ENCODE measurements around the gene ATP8A2. TPM values are rescaled to one million over a fixed set of nuclear protein-coding genes. Genes with fewer than 3 reads are reported as not detected.
"Not testable (repeated sequence)": the region's sequence is repeated elsewhere in the genome, so short reads cannot be mapped to it uniquely, and the experiment has no call there.

The ATP8A2 gene
- total RNA-seq, 1 donor from 2014 or later = 1.3 TPM

GRCh38 chr13:26061256-26061655, 689.5 kb downstream of the ATP8A2 start:
- DNase-seq (ENCODE audit: low read depth) = no peak
- TF ChIP-seq CTCF (IDR thresholded peaks at IDR 0.05; ENCODE audit: insufficient read depth, low read depth, low read length) (no peak), EZH2 (IDR thresholded peaks at IDR 0.05; ENCODE audit: insufficient read depth, low read length) (no peak)

GRCh38 chr13:26061947-26062346, 690.2 kb downstream of the ATP8A2 start:
- H3K9me3 Mint-ChIP-seq (ENCODE audit: unreplicated experiment) = no peaks in the 10 kb centered on the region
- peaks cover 17% of the 10 kb centered on the region for H3K4me1 Mint-ChIP-seq (ENCODE audit: low read depth, unreplicated experiment)
- no peaks in the 10 kb centered on the region for H3K27me3 Mint-ChIP-seq (ENCODE audit: low read depth, unreplicated experiment)
- H3K4me3 Mint-ChIP-seq (ENCODE audit: unreplicated experiment) = no peak overlapping the region
- no peaks in the 10 kb centered on the region for H3K27me3 ChIP-seq (ENCODE audit: insufficient read depth, low read length)
- H3K27ac Mint-ChIP-seq (ENCODE audit: unreplicated experiment) = peak overlapping the region; percentile 79
- H3K9ac ChIP-seq (ENCODE audit: low read length) = no peak overlapping the region
- peak; percentile 89 for DNase-seq (ENCODE audit: low read depth)
- peak overlapping the region; percentile 30 for H3K27ac ChIP-seq (ENCODE audit: low read depth, low read length)
- peak; percentile 77 for FAIRE-seq
- peak overlapping the region; percentile 23 for H2AFZ ChIP-seq (ENCODE audit: low read depth, low read length)
- no peaks in the 10 kb centered on the region for H3K36me3 Mint-ChIP-seq (ENCODE audit: low read depth, unreplicated experiment)
- TF ChIP-seq CTCF (IDR thresholded peaks at IDR 0.05; ENCODE audit: insufficient read depth, low read depth, low read length) = no peak
- no peak for TF ChIP-seq EZH2 (IDR thresholded peaks at IDR 0.05; ENCODE audit: insufficient read depth, low read length)
- peak overlapping the region; percentile 65 for H3K4me2 ChIP-seq (ENCODE audit: low read length)
- H3K9me3 ChIP-seq (ENCODE audit: insufficient read depth, low read depth, low read length) = no peaks in the 10 kb centered on the region
- H3K36me3 ChIP-seq (ENCODE audit: insufficient read depth, low read length) = no peaks in the 10 kb centered on the region
- no peaks in the 10 kb centered on the region for H3K79me2 ChIP-seq (ENCODE audit: insufficient read depth, low read length)
- no peaks in the 10 kb centered on the region for H3K4me1 ChIP-seq (ENCODE audit: insufficient read depth, low read length)
- H3K4me3 ChIP-seq (ENCODE audit: insufficient read depth, low read depth, low read length) = no peak overlapping the region
- no peaks in the 10 kb centered on the region for H4K20me1 ChIP-seq (ENCODE audit: insufficient read depth, low read length)

More at GRCh38 chr13:26061256-26061655, 689.5 kb downstream of the ATP8A2 start:
- Histone ChIP-seq H3K9ac (ENCODE audit: low read length) (no peak overlapping the region), H3K27ac (ENCODE audit: low read depth, low read length) (no peak overlapping the region), H3K36me3 (ENCODE audit: insufficient read depth, low read length) (no peaks in the 10 kb centered on the region), H4K20me1 (ENCODE audit: insufficient read depth, low read length) (no peaks in the 10 kb centered on the region), H2AFZ (ENCODE audit: low read depth, low read length) (no peak overlapping the region), H3K79me2 (ENCODE audit: insufficient read depth, low read length) (no peaks in the 10 kb centered on the region), H3K4me1 (ENCODE audit: insufficient read depth, low read length) (no peaks in the 10 kb centered on the region), H3K4me2 (ENCODE audit: low read length) (peak overlapping the region; percentile 65), H3K9me3 (ENCODE audit: insufficient read depth, low read depth, low read length) (no peaks in the 10 kb centered on the region), H3K27me3 (ENCODE audit: insufficient read depth, low read length) (no peaks in the 10 kb centered on the region), H3K4me3 (ENCODE audit: insufficient read depth, low read depth, low read length) (no peak overlapping the region)
- H3K27me3 Mint-ChIP-seq (ENCODE audit: low read depth, unreplicated experiment) = peaks cover 2% of the 10 kb centered on the region
- peaks cover 17% of the 10 kb centered on the region for H3K4me1 Mint-ChIP-seq (ENCODE audit: low read depth, unreplicated experiment)
- no peaks in the 10 kb centered on the region for H3K9me3 Mint-ChIP-seq (ENCODE audit: unreplicated experiment)
- no peak overlapping the region for H3K4me3 Mint-ChIP-seq (ENCODE audit: unreplicated experiment)
- H3K27ac Mint-ChIP-seq (ENCODE audit: unreplicated experiment) = peak overlapping the region; percentile 79
- no peak for FAIRE-seq
- no peaks in the 10 kb centered on the region for H3K36me3 Mint-ChIP-seq (ENCODE audit: low read depth, unreplicated experiment)

GRCh38 chr13:26062853-26063444, 691.2 kb downstream of the ATP8A2 start:
- Mint-ChIP-seq H3K27me3 (ENCODE audit: low read depth, unreplicated experiment) (no peaks in the 10 kb centered on the region), H3K27ac (ENCODE audit: unreplicated experiment) (peak overlapping the region; percentile 47), H3K9me3 (ENCODE audit: unreplicated experiment) (no peaks in the 10 kb centered on the region), H3K4me3 (ENCODE audit: unreplicated experiment) (no peak overlapping the region), H3K4me1 (ENCODE audit: low read depth, unreplicated experiment) (peaks cover 17% of the 10 kb centered on the region), H3K36me3 (ENCODE audit: low read depth, unreplicated experiment) (no peaks in the 10 kb centered on the region)
- Histone ChIP-seq H3K36me3 (ENCODE audit: insufficient read depth, low read length) (no peaks in the 10 kb centered on the region), H3K4me3 (ENCODE audit: insufficient read depth, low read depth, low read length) (no peak overlapping the region), H4K20me1 (ENCODE audit: insufficient read depth, low read length) (no peaks in the 10 kb centered on the region), H3K27me3 (ENCODE audit: insufficient read depth, low read length) (no peaks in the 10 kb centered on the region), H2AFZ (ENCODE audit: low read depth, low read length) (no peak overlapping the region), H3K4me1 (ENCODE audit: insufficient read depth, low read length) (no peaks in the 10 kb centered on the region), H3K79me2 (ENCODE audit: insufficient read depth, low read length) (no peaks in the 10 kb centered on the region), H3K9me3 (ENCODE audit: insufficient read depth, low read depth, low read length) (no peaks in the 10 kb centered on the region), H3K4me2 (ENCODE audit: low read length) (no peak overlapping the region), H3K9ac (ENCODE audit: low read length) (no peak overlapping the region), H3K27ac (ENCODE audit: low read depth, low read length) (peak overlapping the region; percentile 30)
- FAIRE-seq (no peak), DNase-seq (ENCODE audit: low read depth) (peak; percentile 41)
- TF ChIP-seq EZH2 (IDR thresholded peaks at IDR 0.05; ENCODE audit: insufficient read depth, low read length) = no peak
- TF ChIP-seq CTCF (IDR thresholded peaks at IDR 0.05; ENCODE audit: insufficient read depth, low read depth, low read length) = peak; percentile 73

- not testable (repeated sequence) for H3K27ac Mint-ChIP-seq (ENCODE audit: unreplicated experiment); H4K20me1 ChIP-seq (ENCODE audit: insufficient read depth, low read length); H3K9me3 Mint-ChIP-seq (ENCODE audit: unreplicated experiment); H3K27me3 Mint-ChIP-seq (ENCODE audit: low read depth, unreplicated experiment); H3K36me3 Mint-ChIP-seq (ENCODE audit: low read depth, unreplicated experiment); H3K79me2 ChIP-seq (ENCODE audit: insufficient read depth, low read length); H3K27me3 ChIP-seq (ENCODE audit: insufficient read depth, low read length); H2AFZ ChIP-seq (ENCODE audit: low read depth, low read length); H3K27ac ChIP-seq (ENCODE audit: low read depth, low read length); H3K4me3 Mint-ChIP-seq (ENCODE audit: unreplicated experiment); H3K4me3 ChIP-seq (ENCODE audit: insufficient read depth, low read depth, low read length); H3K9me3 ChIP-seq (ENCODE audit: insufficient read depth, low read depth, low read length); FAIRE-seq; DNase-seq (ENCODE audit: low read depth); H3K9ac ChIP-seq (ENCODE audit: low read length); H3K4me2 ChIP-seq (ENCODE audit: low read length); H3K36me3 ChIP-seq (ENCODE audit: insufficient read depth, low read length); H3K4me1 ChIP-seq (ENCODE audit: insufficient read depth, low read length)
- peaks cover 12% of the 10 kb centered on the region for H3K4me1 Mint-ChIP-seq (ENCODE audit: low read depth, unreplicated experiment)
Measured at GRCh38 chr13:26066492-26066891, 694.7 kb downstream of the ATP8A2 start.

All from astrocyte (in vitro differentiated cells and primary cell).